GM23338 (cell line): ENCODE measurements around the gene B3GNT3. TPM values are rescaled to one million over a fixed set of nuclear protein-coding genes. Genes with fewer than 3 reads are reported as not detected.

Source experiments
- ATAC-seq: fragments of 200-7000 bp; cut with Tn5 transposase; 3 replicates; pipeline ENCODE4 v1.9.1; 2020
- DNase-seq: peaks from one replicate; pipeline ENCODE4 v3.0.0-alpha.2; 2015; ENCODE audit warnings: low spot score
- H2AFZ ChIP-seq: fragments of 200-600 bp; sonication (generic); 2 replicates; pipeline ENCODE4 v1.8.0; 2016; ENCODE audit warnings: antibody characterized with exemption, mild to moderate bottlenecking, moderate library complexity
- H3F3A ChIP-seq: fragments of 200-600 bp; sonication (generic); replicated peaks from 2 replicates; pipeline ENCODE4 v1.8.0; 2017; ENCODE audit warnings: antibody characterized with exemption, mixed run types, low read depth
- H3K27ac ChIP-seq: fragments of 200-600 bp; sonication (generic); 2 replicates; pipeline ENCODE4 v1.6.1; 2016; ENCODE audit warnings: low read depth
- H3K27me3 ChIP-seq: fragments of 200-600 bp; sonication (generic); 2 replicates; pipeline ENCODE4 v1.8.0; 2016; ENCODE audit warnings: mild to moderate bottlenecking, mixed run types, moderate library complexity; ENCODE audit not compliant: insufficient read depth
- H3K36me3 ChIP-seq: fragments of 200-600 bp; sonication (generic); 2 replicates; pipeline ENCODE4 v1.8.0; 2016; ENCODE audit warnings: mild to moderate bottlenecking; ENCODE audit not compliant: insufficient read depth
- H3K4me1 ChIP-seq: fragments of 200-600 bp; sonication (generic); 2 replicates; pipeline ENCODE4 v1.8.0; 2016; ENCODE audit warnings: mild to moderate bottlenecking, moderate library complexity; ENCODE audit not compliant: insufficient read depth
- H3K4me2 ChIP-seq: fragments of 200-600 bp; sonication (generic); 2 replicates; pipeline ENCODE4 v1.7.1; 2017; ENCODE audit warnings: mixed run types
- H3K4me3 ChIP-seq: fragments of 200-600 bp; sonication (generic); 2 replicates; pipeline ENCODE4 v1.6.1; 2016; ENCODE audit warnings: mixed run types
- H3K79me2 ChIP-seq: fragments of 200-600 bp; sonication (generic); replicated peaks from 2 replicates; pipeline ENCODE4 v1.8.0; 2017; ENCODE audit warnings: mild to moderate bottlenecking; ENCODE audit not compliant: insufficient read depth
- H3K9me2 ChIP-seq: fragments of 200-600 bp; sonication (generic); 2 replicates; pipeline ENCODE4 v1.8.0; 2017; ENCODE audit not compliant: insufficient read depth
- H4K20me1 ChIP-seq: fragments of 200-600 bp; sonication (generic); replicated peaks from 2 replicates; pipeline ENCODE4 v1.8.0; 2017; ENCODE audit warnings: mild to moderate bottlenecking; ENCODE audit not compliant: insufficient read depth
- H3K27ac Mint-ChIP-seq: 2 replicates; pipeline ENCODE4 v1.8.0; 2020; ENCODE audit warnings: inconsistent platforms, mild to moderate bottlenecking, moderate library complexity, mixed read lengths
- H3K27me3 Mint-ChIP-seq: 3 replicates; pipeline ENCODE4 v1.8.0; 2022; ENCODE audit warnings: low read depth, mild to moderate bottlenecking, moderate library complexity, mixed read lengths, inconsistent platforms; ENCODE audit not compliant: insufficient read depth, poor library complexity
- H3K36me3 Mint-ChIP-seq: 3 replicates; pipeline ENCODE4 v1.8.0; 2021; ENCODE audit warnings: low read depth, mild to moderate bottlenecking, inconsistent platforms, moderate library complexity, mixed read lengths
- H3K4me1 Mint-ChIP-seq: 3 replicates; pipeline ENCODE4 v1.8.0; 2020; ENCODE audit warnings: mild to moderate bottlenecking, inconsistent platforms, mixed read lengths
- H3K4me3 Mint-ChIP-seq: 3 replicates; pipeline ENCODE4 v1.8.0; 2021; ENCODE audit warnings: moderate library complexity, mild to moderate bottlenecking, inconsistent platforms, mixed read lengths
- H3K9me3 Mint-ChIP-seq: 3 replicates; pipeline ENCODE4 v1.8.0; 2020; ENCODE audit warnings: moderate library complexity, mild to moderate bottlenecking, inconsistent platforms, mixed read lengths
- EZH2 ChIP-seq: fragments of 200-600 bp; sonication (generic); IDR thresholded peaks from one replicate; pipeline ENCODE4 v1.8.0; 2017; ENCODE audit warnings: antibody characterized with exemption, mild to moderate bottlenecking, low read depth; ENCODE audit not compliant: unreplicated experiment
- EZH2phosphoT487 ChIP-seq: fragments of 200-600 bp; sonication (generic); IDR thresholded peaks from one replicate; pipeline ENCODE4 v1.8.1; 2018; ENCODE audit warnings: antibody characterized with exemption; ENCODE audit not compliant: unreplicated experiment
- JUNB ChIP-seq: IDR thresholded peaks from one replicate; pipeline ENCODE4 v1.6.1; 2016; ENCODE audit warnings: antibody characterized with exemption; ENCODE audit not compliant: unreplicated experiment
- NANOG ChIP-seq: IDR thresholded peaks from 2 replicates; pipeline ENCODE4 v1.6.1; 2016; ENCODE audit warnings: antibody characterized with exemption, borderline replicate concordance
- POLR2AphosphoS5 ChIP-seq: IDR thresholded peaks from 2 replicates; pipeline ENCODE4 v1.6.1; 2016; ENCODE audit warnings: antibody characterized with exemption, low read depth
- STAT1 ChIP-seq: IDR thresholded peaks from one replicate; pipeline ENCODE4 v1.6.1; 2016; ENCODE audit warnings: antibody characterized with exemption; ENCODE audit not compliant: unreplicated experiment
- ZNF114 ChIP-seq: fragments of 250-450 bp; sonication (Bioruptor Pico); IDR thresholded peaks from 2 replicates; pipeline ENCODE4 v1.5.0; 2020; ENCODE audit warnings: mild to moderate bottlenecking, moderate library complexity
- ZNF331 ChIP-seq: fragments of 250-450 bp; sonication (Bioruptor Pico); IDR thresholded peaks from 2 replicates; pipeline ENCODE4 v1.5.0; 2020; ENCODE audit warnings: low read depth, mild to moderate bottlenecking, moderate library complexity
- long read RNA-seq: library from polyadenylated mRNA; unstranded; transcript quantifications from one replicate; pipeline ENCODE4 v2.0.0, GENCODE V29; 2020; ENCODE audit not compliant: unreplicated experiment
- polyA plus RNA-seq: library from polyadenylated mRNA; unstranded; fragments of >200 nt; fragmentation: Nextera tagmentation; extraction: Ambion mirVana; gene quantifications from 2 replicates; pipeline ENCODE4 v1.2.1, GENCODE V29; 2016
- total RNA-seq: library from RNA; depleted of rRNA; stranded (reverse); fragments of >200 nt; shearing (Covaris generic); gene quantifications from 2 replicates; pipeline ENCODE4 v1.2.3, GENCODE V29; 2014; rRNA removed
- TF ChIP-seq, protein P1 (sequence below), 2 experiments: fragments of 200-600 bp in 1 of 2; sonication (generic) in 1 of 2; conservative IDR thresholded peaks; 2 replicates each; pipeline versions ENCODE4 v1.5.1 to v1.6.1; 2016 to 2017; ENCODE audit warnings: antibody characterized with exemption in 2 of 2, low read depth in 2 of 2, mild to moderate bottlenecking in 2 of 2, moderate library complexity in 1 of 2
- TF ChIP-seq, protein P2 (sequence below): fragments of 250-450 bp; sonication (Bioruptor Pico); IDR thresholded peaks from 2 replicates; pipeline ENCODE4 v1.5.0; 2020; ENCODE audit warnings: mild to moderate bottlenecking, moderate library complexity
- TF ChIP-seq, protein P3 (sequence below): IDR thresholded peaks from one replicate; pipeline ENCODE4 v1.6.1; 2018; ENCODE audit warnings: antibody characterized with exemption; ENCODE audit not compliant: unreplicated experiment
- TF ChIP-seq, protein P4 (sequence below): IDR thresholded peaks from 2 replicates; pipeline ENCODE4 v1.6.1; 2016; ENCODE audit warnings: antibody characterized with exemption

Gene B3GNT3, protein sequence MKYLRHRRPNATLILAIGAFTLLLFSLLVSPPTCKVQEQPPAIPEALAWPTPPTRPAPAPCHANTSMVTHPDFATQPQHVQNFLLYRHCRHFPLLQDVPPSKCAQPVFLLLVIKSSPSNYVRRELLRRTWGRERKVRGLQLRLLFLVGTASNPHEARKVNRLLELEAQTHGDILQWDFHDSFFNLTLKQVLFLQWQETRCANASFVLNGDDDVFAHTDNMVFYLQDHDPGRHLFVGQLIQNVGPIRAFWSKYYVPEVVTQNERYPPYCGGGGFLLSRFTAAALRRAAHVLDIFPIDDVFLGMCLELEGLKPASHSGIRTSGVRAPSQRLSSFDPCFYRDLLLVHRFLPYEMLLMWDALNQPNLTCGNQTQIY
- 1.0 and 1.9 TPM in 2 replicates for total RNA-seq
- polyA plus RNA-seq, result 0.90 and 0.99 TPM in 2 replicates
- long read RNA-seq, result 0 reads

DNA sequence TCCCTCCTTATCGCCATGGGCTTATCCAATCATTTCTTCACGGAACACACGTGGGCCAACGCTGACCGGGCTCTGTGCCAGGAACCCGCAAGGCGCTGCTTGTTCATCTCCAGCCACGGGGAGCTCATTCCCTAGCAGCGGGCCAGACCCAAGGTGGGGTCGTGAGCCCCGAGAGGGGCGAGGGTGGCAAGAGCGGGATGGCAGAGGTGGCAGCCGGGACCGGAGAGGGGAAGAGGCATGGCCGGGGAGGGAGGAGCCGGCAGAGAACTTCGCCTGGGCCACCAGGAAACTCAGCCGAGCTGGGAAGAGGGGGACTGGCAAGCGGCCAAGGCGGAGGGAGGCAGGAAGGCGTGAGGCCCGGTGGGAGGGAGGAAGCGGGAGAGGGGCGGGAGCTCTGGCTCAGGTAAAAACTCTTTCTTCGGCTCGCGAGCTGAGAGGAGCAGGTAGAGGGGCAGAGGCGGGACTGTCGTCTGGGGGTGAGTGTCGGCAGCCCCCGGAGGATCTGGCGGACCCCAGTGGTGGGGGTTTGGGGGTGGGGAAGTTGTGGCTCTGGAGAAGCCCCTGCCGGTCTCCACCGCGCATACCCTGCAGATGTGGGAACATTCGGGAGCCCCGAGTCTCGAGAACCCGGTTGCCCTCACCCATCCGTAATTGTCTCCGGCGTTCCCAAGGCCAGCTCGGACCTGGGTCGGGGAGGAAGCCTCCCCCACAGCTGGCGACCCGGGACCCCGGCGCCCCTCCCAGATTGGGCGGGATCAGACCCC is at the start of gene B3GNT3:
Gene B3GNT3 (plus strand): TSS at position 408 of the 764 bp plus-strand sequence. CDS start 12,670 bp downstream, outside the sequence.
- peak; percentile 89 for DNase-seq
- peak within 1 kb of the TSS; percentile 93 for H3K4me2 ChIP-seq

More for the DNA sequence above, at the start of gene B3GNT3:
- Histone ChIP-seq H3K27me3 (peaks cover 17% of the 10 kb centered on the region), H3K36me3 (no peaks in the 10 kb centered on the region), H3K4me3 (peak within 1 kb of the TSS; percentile 71), H3F3A (peaks cover 8% of the 10 kb centered on the region; the same call in 1 of the 2 replicates), H3K9me2 (no peaks in the 10 kb centered on the region), H2AFZ (peak within 1 kb of the TSS; percentile 99), H3K27ac (no peak within 1 kb of the TSS), H3K4me1 (no peaks in the 10 kb centered on the region; the same call in 1 of the 2 replicates), H4K20me1 (no peaks in the 10 kb centered on the region), H3K79me2 (no peaks in the 10 kb centered on the region)
- no peak for TF ChIP-seq EZH2phosphoT487
- TF ChIP-seq STAT1, result no peak
- TF ChIP-seq, protein P1, sequence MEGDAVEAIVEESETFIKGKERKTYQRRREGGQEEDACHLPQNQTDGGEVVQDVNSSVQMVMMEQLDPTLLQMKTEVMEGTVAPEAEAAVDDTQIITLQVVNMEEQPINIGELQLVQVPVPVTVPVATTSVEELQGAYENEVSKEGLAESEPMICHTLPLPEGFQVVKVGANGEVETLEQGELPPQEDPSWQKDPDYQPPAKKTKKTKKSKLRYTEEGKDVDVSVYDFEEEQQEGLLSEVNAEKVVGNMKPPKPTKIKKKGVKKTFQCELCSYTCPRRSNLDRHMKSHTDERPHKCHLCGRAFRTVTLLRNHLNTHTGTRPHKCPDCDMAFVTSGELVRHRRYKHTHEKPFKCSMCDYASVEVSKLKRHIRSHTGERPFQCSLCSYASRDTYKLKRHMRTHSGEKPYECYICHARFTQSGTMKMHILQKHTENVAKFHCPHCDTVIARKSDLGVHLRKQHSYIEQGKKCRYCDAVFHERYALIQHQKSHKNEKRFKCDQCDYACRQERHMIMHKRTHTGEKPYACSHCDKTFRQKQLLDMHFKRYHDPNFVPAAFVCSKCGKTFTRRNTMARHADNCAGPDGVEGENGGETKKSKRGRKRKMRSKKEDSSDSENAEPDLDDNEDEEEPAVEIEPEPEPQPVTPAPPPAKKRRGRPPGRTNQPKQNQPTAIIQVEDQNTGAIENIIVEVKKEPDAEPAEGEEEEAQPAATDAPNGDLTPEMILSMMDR (conservative IDR thresholded peaks at IDR 0.05; ENCODE audit: low read depth in 2 of 2), result no peak
- TF ChIP-seq ZNF331, result no peak
- TF ChIP-seq, protein P2, sequence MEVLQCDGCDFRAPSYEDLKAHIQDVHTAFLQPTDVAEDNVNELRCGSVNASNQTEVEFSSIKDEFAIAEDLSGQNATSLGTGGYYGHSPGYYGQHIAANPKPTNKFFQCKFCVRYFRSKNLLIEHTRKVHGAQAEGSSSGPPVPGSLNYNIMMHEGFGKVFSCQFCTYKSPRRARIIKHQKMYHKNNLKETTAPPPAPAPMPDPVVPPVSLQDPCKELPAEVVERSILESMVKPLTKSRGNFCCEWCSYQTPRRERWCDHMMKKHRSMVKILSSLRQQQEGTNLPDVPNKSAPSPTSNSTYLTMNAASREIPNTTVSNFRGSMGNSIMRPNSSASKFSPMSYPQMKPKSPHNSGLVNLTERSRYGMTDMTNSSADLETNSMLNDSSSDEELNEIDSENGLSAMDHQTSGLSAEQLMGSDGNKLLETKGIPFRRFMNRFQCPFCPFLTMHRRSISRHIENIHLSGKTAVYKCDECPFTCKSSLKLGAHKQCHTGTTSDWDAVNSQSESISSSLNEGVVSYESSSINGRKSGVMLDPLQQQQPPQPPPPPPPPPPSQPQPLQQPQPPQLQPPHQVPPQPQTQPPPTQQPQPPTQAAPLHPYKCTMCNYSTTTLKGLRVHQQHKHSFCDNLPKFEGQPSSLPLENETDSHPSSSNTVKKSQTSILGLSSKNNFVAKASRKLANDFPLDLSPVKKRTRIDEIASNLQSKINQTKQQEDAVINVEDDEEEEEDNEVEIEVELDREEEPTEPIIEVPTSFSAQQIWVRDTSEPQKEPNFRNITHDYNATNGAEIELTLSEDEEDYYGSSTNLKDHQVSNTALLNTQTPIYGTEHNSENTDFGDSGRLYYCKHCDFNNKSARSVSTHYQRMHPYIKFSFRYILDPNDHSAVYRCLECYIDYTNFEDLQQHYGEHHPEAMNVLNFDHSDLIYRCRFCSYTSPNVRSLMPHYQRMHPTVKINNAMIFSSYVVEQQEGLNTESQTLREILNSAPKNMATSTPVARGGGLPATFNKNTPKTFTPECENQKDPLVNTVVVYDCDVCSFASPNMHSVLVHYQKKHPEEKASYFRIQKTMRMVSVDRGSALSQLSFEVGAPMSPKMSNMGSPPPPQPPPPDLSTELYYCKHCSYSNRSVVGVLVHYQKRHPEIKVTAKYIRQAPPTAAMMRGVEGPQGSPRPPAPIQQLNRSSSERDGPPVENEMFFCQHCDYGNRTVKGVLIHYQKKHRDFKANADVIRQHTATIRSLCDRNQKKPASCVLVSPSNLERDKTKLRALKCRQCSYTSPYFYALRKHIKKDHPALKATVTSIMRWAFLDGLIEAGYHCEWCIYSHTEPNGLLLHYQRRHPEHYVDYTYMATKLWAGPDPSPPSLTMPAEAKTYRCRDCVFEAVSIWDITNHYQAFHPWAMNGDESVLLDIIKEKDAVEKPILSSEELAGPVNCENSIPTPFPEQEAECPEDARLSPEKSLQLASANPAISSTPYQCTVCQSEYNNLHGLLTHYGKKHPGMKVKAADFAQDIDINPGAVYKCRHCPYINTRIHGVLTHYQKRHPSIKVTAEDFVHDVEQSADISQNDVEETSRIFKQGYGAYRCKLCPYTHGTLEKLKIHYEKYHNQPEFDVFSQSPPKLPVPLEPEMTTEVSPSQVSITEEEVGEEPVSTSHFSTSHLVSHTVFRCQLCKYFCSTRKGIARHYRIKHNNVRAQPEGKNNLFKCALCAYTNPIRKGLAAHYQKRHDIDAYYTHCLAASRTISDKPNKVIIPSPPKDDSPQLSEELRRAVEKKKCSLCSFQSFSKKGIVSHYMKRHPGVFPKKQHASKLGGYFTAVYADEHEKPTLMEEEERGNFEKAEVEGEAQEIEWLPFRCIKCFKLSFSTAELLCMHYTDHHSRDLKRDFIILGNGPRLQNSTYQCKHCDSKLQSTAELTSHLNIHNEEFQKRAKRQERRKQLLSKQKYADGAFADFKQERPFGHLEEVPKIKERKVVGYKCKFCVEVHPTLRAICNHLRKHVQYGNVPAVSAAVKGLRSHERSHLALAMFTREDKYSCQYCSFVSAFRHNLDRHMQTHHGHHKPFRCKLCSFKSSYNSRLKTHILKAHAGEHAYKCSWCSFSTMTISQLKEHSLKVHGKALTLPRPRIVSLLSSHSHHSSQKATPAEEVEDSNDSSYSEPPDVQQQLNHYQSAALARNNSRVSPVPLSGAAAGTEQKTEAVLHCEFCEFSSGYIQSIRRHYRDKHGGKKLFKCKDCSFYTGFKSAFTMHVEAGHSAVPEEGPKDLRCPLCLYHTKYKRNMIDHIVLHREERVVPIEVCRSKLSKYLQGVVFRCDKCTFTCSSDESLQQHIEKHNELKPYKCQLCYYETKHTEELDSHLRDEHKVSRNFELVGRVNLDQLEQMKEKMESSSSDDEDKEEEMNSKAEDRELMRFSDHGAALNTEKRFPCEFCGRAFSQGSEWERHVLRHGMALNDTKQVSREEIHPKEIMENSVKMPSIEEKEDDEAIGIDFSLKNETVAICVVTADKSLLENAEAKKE, result no peak
- TF ChIP-seq, protein P3, sequence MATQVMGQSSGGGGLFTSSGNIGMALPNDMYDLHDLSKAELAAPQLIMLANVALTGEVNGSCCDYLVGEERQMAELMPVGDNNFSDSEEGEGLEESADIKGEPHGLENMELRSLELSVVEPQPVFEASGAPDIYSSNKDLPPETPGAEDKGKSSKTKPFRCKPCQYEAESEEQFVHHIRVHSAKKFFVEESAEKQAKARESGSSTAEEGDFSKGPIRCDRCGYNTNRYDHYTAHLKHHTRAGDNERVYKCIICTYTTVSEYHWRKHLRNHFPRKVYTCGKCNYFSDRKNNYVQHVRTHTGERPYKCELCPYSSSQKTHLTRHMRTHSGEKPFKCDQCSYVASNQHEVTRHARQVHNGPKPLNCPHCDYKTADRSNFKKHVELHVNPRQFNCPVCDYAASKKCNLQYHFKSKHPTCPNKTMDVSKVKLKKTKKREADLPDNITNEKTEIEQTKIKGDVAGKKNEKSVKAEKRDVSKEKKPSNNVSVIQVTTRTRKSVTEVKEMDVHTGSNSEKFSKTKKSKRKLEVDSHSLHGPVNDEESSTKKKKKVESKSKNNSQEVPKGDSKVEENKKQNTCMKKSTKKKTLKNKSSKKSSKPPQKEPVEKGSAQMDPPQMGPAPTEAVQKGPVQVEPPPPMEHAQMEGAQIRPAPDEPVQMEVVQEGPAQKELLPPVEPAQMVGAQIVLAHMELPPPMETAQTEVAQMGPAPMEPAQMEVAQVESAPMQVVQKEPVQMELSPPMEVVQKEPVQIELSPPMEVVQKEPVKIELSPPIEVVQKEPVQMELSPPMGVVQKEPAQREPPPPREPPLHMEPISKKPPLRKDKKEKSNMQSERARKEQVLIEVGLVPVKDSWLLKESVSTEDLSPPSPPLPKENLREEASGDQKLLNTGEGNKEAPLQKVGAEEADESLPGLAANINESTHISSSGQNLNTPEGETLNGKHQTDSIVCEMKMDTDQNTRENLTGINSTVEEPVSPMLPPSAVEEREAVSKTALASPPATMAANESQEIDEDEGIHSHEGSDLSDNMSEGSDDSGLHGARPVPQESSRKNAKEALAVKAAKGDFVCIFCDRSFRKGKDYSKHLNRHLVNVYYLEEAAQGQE, result no peak
- TF ChIP-seq NANOG, result no peak
- no peak for TF ChIP-seq JUNB
- TF ChIP-seq, protein P4, sequence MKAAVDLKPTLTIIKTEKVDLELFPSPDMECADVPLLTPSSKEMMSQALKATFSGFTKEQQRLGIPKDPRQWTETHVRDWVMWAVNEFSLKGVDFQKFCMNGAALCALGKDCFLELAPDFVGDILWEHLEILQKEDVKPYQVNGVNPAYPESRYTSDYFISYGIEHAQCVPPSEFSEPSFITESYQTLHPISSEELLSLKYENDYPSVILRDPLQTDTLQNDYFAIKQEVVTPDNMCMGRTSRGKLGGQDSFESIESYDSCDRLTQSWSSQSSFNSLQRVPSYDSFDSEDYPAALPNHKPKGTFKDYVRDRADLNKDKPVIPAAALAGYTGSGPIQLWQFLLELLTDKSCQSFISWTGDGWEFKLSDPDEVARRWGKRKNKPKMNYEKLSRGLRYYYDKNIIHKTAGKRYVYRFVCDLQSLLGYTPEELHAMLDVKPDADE, result no peak; the same call in 1 of the 2 replicates
- TF ChIP-seq ZNF114 (CRISPR knock-in tag), result no peak
- TF ChIP-seq EZH2, result peak; percentile 15
- peak; percentile 37; the same call in 1 of the 2 replicates for TF ChIP-seq POLR2AphosphoS5
- no peaks in the 10 kb centered on the region for H3K36me3 Mint-ChIP-seq
- H3K4me3 Mint-ChIP-seq, result peak within 1 kb of the TSS; percentile 76
- peaks cover 19% of the 10 kb centered on the region for H3K27me3 Mint-ChIP-seq
- no peak within 1 kb of the TSS for H3K27ac Mint-ChIP-seq
- H3K4me1 Mint-ChIP-seq, result peaks cover 11% of the 10 kb centered on the region
- ATAC-seq, result peak; percentile 82
- H3K9me3 Mint-ChIP-seq, result no peaks in the 10 kb centered on the region
